Medulla oblongata (tissue), 1 donor: Measurements from ENCODE around the gene ASB3.

Experiments
- DNase-seq: peaks from one replicate; pipeline ENCODE4 v3.0.0-alpha.2; 2015; ENCODE audit errors: extremely low spot score

Gene ASB3

GRCh38 chr2:53652131-53652530, 134.6 kb downstream of the ASB3 start:
- DNase-seq, result no peak

- DNase-seq, result no peak
Observed at GRCh38 chr2:53646788-53647187, 140.0 kb downstream of the ASB3 start.

- no peak for DNase-seq
Observed at GRCh38 chr2:53641290-53641689, 145.5 kb downstream of the ASB3 start.

GRCh38 chr2:53640466-53640865, 146.3 kb downstream of the ASB3 start:
- no peak for DNase-seq

GRCh38 chr2:53636596-53636995, 150.2 kb downstream of the ASB3 start:
- no peak for DNase-seq

- DNase-seq, result no peak
Observed at GRCh38 chr2:53636109-53636508, 150.6 kb downstream of the ASB3 start.

- DNase-seq, result no peak
Observed at GRCh38 chr2:53635694-53636093, 151.1 kb downstream of the ASB3 start.

GRCh38 chr2:53633441-53633840, 153.3 kb downstream of the ASB3 start:
- DNase-seq, result no peak

- DNase-seq, result no peak
Observed at GRCh38 chr2:53632714-53633113, 154.0 kb downstream of the ASB3 start.

GRCh38 chr2:53632126-53632460, 154.7 kb downstream of the ASB3 start:
- no peak for DNase-seq

GRCh38 chr2:53631313-53632125, 155.2 kb downstream of the ASB3 start:
- no peak for DNase-seq

- no peak for DNase-seq
Observed at GRCh38 chr2:53630026-53630606, 156.6 kb downstream of the ASB3 start.

- DNase-seq, result peak; percentile 25
Observed at GRCh38 chr2:53629501-53629900, 157.3 kb downstream of the ASB3 start.

GRCh38 chr2:53629001-53629400, 157.8 kb downstream of the ASB3 start:
- no peak for DNase-seq

- DNase-seq, result no peak
Observed at GRCh38 chr2:53622141-53622540, 164.6 kb downstream of the ASB3 start.

- no peak for DNase-seq
Observed at GRCh38 chr2:53620981-53621380, 165.8 kb downstream of the ASB3 start.
